KOPT-K1 (cell line): ENCODE measurements around the gene CDHR5.

Experiments used
- H3K27ac ChIP-seq: fragments of 200-600 bp; sonication (generic); 2 replicates; pipeline ENCODE4 v1.5.1; 2016; ENCODE audit warnings: antibody characterized with exemption, mild to moderate bottlenecking, low read depth, low read length; ENCODE audit not compliant: poor library complexity, severe bottlenecking
- H3K36me3 ChIP-seq: fragments of 200-600 bp; sonication (generic); 2 replicates; pipeline ENCODE4 v1.5.1; 2017; ENCODE audit warnings: antibody characterized with exemption, mild to moderate bottlenecking, low read length, moderate library complexity; ENCODE audit not compliant: insufficient read depth
- H3K9me3 ChIP-seq: fragments of 200-600 bp; sonication (generic); 2 replicates; pipeline ENCODE4 v1.5.1; 2017; ENCODE audit warnings: antibody characterized with exemption, low read length, mild to moderate bottlenecking; ENCODE audit not compliant: insufficient read depth, poor library complexity, severe bottlenecking

CDHR5 gene

DNA sequence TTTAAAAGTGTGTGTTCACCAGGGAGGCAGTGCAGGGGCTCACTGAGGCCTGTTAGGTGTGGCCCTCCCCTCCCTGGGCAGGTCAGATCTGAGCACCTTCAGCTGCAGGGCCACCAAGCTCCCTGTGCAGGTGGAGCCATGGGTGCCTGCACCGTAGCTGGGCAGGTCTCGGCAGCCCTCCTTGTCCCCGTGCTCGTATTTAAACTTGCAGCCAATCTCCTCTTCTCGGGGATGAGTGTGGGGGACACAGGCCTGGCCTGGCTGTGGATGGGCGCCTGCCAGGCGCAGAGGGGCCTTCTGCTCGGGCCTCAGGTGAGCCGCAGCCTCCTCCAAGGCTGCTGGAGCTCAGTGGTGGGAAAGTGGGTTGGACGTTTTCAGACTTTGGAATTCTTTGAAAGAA lies 29.4 kb downstream of the CDHR5 start:
- Histone ChIP-seq H3K36me3 (peaks cover 99% of the 10 kb centered on the region), H3K27ac (no peak overlapping the region)

DNA sequence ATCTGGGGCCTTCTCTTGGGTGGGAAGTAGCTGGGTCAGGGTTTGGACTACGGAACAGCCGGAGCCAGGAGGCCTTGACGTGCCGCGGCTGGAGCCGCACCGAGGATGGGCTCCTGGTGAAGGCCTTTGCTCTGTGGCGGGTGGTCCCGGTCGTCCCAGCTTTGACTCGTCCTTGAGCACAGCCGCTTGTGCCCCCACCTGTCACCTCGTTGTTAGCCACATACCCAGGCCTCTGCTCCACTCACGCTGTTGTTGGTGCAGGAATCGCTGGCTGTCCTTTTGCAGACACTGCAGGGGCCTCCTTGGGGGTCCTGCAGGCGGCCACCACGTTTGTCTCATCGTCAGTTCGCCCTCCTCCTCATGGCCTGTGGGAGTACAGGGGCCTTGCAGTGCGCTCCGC lies 31.4 kb downstream of the CDHR5 start:
- H3K36me3 ChIP-seq, result peaks cover 99% of the 10 kb centered on the region
- H3K9me3 ChIP-seq, result no peaks in the 10 kb centered on the region
- no peak overlapping the region for H3K27ac ChIP-seq

More for the DNA sequence above, 29.4 kb downstream of the CDHR5 start:
- H3K9me3 ChIP-seq, result no peaks in the 10 kb centered on the region

DNA sequence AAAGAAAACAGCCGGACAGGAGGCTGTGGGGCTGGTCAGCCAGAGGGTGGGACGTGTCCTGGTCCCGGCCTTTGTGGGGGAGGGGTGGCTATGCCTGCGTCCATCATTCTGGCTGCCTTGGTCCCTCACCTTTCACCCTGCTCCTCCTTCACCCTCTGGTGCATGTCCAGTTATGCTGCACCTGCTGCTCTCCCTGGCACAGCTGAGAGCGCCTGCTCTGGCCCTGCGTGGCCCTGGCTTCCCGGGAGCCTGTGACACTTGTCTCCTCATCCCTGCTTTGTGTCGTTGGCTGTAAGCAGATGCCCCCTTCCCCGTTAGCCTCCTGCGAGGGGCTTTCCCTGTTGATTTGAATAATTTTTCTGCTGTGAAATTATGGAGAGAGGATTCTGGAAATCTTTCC lies 31.8 kb downstream of the CDHR5 start:
- Histone ChIP-seq H3K9me3 (no peaks in the 10 kb centered on the region), H3K27ac (no peak overlapping the region), H3K36me3 (peaks cover 99% of the 10 kb centered on the region)

DNA sequence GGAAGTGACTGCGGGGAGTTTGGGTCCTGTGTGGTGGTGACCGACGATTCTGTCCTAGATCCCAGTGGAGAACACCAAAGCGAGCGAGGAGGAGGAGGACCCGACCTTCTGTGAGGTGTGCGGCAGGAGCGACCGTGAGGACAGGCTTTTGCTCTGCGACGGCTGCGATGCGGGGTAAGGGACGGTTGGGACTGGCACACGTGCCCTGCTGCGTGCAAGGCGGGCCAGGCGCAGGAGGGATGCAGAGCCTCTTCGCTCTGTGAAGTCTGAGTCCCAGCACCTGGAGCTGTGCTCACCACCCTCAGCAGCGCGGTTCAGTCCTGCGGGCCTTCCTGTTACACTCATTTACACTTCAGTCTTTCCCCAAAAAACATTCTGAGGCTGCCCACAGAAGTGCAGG lies 32.3 kb downstream of the CDHR5 start:
- H3K9me3 ChIP-seq, result no peaks in the 10 kb centered on the region
- peaks cover 99% of the 10 kb centered on the region for H3K36me3 ChIP-seq
- no peak overlapping the region for H3K27ac ChIP-seq

DNA sequence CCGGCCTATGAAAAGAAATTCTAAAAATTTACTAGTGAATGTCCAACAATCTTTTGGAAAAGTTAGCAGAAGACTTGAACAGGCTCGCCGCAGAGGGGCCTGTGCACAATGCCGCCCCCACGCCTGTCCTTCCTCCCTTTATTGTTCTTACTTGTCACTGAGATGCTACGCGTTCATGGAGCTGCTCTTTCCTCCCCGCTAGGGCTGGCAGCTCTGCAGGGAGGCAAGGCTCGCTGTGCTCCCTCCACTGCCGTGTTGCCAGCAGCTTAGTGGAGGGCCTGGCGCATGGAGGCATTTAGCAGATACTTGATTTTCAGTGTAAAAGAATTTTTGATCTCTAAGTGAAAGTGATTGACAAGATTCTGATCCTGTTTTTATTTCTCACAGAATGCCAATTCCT lies 33.8 kb downstream of the CDHR5 start:
- Histone ChIP-seq H3K27ac (no peak overlapping the region), H3K9me3 (no peaks in the 10 kb centered on the region), H3K36me3 (peaks cover 99% of the 10 kb centered on the region)

DNA sequence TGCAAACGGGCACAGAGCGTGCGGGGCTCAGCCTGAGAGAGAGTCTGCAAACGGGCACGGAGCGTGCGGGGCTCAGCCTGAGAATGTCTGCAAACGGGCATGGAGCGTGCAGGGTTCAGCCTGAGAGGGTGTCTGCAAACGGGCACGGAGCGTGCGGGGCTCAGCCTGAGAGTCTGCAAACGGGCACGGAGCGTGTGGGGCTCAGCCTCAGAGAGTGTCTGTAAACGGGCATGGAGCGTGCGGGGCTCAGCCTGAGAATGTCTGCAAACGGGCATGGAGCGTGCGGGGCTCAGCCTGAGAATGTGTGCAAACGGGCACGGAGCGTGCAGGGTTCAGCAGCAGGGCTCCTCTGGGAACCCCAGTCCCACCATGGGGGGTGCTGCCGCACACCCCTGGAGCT lies 35.0 kb downstream of the CDHR5 start:
- Histone ChIP-seq H3K27ac (no peak overlapping the region), H3K9me3 (no peaks in the 10 kb centered on the region), H3K36me3 (peaks cover 97% of the 10 kb centered on the region)

DNA sequence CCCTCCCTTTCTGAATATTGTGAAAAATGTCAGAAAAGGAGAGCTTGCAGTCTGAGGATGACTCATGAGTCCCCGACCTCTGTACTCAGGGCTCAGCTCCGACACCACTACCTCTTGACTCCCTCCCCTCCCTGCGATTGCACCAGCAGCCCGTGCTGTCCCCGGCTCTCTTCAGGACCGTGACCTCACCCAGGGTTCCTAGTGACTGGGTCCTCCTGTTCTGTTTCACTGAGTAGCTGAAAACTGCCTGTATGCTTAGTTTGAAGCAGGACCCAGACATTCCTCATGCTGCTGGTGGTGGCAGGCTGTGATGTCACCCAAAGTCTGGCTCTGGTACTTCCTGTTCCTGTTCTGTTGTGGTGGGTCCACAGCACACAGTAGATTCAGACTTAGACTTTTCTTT lies 36.8 kb downstream of the CDHR5 start:
- Histone ChIP-seq H3K27ac (no peak overlapping the region), H3K9me3 (no peaks in the 10 kb centered on the region), H3K36me3 (peaks cover 97% of the 10 kb centered on the region)

DNA sequence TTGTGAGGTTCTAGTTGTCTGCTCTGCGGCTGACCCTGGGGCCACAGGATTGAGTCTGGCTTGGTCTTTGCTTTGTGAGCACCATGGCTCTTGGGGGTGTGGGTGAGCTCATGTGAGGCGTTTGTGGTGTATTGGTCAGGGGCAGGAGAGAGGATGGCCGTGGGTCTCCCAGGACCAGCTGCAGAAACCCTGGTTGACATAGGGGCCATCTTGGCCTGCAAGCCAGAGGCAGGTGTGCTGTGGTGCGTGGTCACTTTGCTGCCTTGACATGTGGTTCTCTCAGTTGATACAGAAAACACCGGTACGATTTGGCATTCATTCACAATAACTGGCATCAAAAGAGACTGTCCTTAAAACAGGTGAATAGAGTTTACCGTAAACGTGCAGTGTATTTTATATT lies 37.2 kb downstream of the CDHR5 start:
- H3K36me3 ChIP-seq, result peaks cover 96% of the 10 kb centered on the region
- H3K27ac ChIP-seq, result no peak overlapping the region
- no peaks in the 10 kb centered on the region for H3K9me3 ChIP-seq

DNA sequence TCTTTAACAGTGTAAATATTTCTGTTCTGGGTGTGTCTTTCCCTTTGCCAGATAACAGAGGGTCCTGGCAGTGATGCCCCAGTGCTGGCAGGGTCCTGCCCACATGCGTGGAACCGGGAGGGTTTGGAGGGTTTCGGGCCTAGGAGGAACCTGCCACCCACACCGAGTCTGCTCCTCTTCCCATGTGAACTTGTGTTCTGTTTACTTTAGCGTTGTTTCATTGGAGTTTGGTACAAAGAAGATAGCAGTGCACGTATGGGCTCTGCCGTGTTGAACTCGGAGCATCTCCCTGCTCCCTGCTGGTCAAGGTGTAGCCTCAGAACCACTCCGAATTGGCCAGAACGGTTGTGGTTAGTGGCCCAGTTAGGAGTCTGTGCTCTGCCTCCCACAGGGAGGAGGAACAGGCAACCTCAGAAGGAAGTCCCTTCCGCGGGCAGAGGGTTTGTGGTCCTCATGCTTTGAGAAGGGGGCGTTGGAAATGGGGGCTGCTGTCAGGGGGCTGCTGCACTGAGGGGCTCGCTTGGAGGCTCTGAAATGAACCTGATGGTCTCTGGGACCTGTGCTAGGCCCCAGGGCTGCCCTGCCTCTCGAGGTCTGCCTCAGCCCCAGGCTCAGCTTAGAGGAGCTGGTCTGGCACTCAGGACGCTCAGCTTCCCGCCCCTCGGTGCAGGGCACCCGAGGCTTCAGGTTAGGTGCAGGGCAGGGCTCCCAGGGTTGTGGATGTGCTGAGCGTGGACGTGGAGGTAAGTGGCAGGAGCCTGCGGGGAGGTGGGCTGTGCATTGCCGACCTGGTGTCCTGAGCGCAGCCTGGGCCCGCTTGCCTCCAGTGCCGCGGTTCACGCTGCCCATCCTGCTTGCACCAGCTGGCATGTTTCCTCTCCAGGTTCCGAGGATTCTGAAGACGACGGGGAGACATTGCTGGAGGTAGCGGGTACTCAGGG lies 38.1 kb downstream of the CDHR5 start:
- no peaks in the 10 kb centered on the region for H3K9me3 ChIP-seq
- H3K36me3 ChIP-seq, result peaks cover 96% of the 10 kb centered on the region
- H3K27ac ChIP-seq, result no peak overlapping the region

DNA sequence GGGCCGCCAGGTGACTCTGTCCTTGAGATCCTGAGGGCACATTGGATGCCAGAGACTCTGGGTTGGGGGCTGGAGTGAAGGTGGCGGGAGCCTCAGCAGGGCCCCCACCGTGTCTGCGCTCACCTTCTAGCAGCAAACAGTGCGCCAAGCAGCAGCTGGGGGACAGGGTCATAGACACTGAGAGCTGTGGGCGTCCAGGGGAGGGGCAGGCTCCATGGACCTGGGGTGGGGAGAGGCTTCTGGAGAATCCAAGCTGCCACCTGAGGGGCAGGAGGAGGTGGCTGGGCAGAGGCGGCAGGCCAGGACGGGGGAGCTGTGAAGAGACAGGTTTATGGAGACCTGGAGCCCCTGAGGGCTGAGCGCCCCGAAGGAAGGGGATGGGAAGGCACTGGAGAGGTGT lies 40.5 kb downstream of the CDHR5 start:
- Histone ChIP-seq H3K27ac (no peak overlapping the region), H3K36me3 (peaks cover 89% of the 10 kb centered on the region)

DNA sequence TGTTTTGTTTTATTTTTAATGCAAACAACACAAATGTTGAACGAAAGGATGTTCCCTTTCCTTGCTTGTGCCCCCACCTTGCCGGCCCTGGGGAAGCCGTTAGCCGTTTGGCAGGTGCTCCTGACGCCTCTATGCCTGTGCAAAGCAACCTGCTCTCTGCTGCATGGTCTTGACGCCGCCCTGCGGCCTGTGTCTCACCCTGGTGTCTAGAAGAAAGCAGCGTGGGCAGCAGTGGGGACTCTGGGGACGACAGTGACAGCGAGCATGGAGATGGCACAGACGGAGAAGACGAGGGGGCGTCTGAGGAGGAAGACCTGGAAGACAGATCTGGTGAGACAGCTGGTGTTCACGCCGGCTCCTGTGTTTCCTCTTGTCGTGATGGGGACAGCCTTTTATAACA lies 43.0 kb downstream of the CDHR5 start:
- H3K27ac ChIP-seq, result no peak overlapping the region

More for the DNA sequence above, 40.5 kb downstream of the CDHR5 start:
- no peaks in the 10 kb centered on the region for H3K9me3 ChIP-seq

DNA sequence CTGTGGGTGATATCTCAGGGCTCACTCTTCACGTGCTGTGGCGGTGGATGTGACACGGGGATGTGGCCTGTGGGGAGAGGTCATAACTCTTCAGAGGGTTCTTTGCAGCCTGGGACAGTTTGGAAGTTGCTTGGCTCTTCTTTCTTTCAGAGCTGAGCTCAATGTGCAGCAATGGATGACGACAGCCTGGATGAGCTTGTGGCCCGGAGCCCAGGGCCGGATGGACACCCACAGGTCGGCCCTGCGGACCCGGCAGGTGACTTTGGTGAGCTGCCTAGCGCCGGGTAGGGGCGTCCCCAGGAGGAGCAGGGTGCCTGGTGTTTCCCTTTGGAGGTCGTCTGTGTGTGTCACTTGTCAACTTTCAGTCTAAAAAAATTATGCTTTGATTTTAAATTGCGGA lies 43.4 kb downstream of the CDHR5 start:
- Histone ChIP-seq H3K27ac (no peak overlapping the region), H3K36me3 (peaks cover 64% of the 10 kb centered on the region), H3K9me3 (no peaks in the 10 kb centered on the region)

More for the DNA sequence above, 43.0 kb downstream of the CDHR5 start:
- Histone ChIP-seq H3K36me3 (peaks cover 69% of the 10 kb centered on the region), H3K9me3 (no peaks in the 10 kb centered on the region)

DNA sequence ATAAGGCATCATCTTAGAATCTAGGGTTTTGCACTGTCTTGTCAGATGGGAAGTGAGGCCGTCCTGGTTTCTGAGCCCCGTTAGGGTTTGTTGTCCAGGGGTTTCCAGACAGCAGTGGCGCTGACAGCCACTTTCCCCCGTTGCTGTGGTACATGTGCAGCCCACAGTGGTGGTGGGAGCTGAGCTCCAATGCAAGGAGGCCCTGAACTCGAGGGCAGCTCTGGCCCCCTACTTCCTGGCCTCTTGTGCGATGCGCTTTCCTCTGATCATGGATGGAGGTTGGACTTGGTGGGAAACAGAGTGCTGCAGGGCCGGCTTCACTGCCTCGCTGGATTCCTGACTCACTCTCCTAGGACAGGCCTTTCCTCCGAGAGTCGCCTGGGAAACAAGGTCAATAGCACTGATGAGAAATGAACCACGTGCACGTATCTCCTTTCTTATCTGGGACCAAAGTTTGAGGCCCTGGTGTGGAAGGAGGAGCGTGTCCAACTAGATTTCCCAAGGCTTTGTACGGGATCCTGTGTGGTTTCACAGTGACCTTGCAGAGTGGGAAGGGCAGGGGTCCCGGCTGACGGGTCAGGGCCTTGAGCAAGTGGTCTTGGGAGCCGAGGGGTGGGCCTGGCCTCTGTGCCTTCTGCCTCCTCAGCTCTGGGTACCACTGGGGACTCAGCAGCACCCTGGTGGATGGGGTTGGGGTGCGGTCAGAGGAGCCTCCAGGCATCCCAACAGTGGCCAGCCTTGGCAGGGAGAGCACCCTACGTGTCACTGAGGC lies 44.7 kb downstream of the CDHR5 start:
- Histone ChIP-seq H3K27ac (peak overlapping the region; percentile 97), H3K9me3 (no peaks in the 10 kb centered on the region), H3K36me3 (peaks cover 54% of the 10 kb centered on the region)

DNA sequence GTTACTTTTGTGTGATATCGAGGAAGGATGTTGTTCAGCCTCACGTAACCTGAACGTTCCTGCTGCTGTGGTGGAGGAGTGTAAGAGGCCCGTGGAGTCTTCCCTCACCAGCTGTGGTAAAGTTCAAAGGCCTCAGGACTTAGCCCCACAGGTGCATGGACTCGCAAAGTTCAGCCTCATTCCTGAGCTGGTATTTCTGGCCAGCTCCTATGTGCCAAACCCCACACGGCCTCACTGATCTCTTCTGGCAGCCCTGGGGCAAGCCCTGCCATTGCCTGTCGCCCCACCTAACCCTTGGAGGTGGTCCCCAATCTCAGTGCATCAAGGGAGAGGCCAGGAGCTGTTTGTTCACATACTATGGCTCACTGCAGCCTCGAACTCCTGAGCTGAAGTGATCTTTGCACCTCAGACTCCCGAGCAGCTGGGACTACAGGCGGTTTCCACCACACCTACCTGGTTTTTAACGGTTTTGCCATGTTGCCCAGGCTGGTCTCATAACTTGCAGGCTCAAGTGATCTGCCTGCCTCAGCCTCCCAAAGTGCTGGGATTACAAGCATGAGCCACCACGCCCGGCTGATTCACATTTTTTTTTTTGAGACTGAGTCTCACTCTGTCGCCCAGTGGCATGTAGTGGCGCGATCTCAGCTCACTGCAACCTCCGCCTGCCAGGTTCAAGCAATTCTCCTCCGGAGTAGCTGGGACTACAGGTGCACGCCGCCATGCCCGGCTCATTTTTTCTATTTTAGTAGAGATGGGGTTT lies 46.3 kb downstream of the CDHR5 start:
- Histone ChIP-seq H3K27ac (peak overlapping the region; percentile 97), H3K9me3 (no peaks in the 10 kb centered on the region), H3K36me3 (peaks cover 38% of the 10 kb centered on the region)

DNA sequence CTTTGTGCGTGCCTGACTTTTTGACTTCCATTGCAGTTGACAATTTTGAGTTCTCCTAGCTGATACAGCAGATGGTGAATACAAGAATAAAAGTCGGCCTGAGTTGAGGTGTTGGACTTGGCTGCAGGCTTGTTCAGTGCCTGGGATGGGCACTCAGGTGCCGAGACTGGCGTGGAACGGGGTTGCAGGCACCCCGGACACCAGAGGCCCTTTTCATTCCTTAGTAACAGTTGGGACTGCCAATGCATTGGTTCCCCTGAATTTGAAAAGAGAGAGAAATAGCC lies 47.2 kb downstream of the CDHR5 start:
- Histone ChIP-seq H3K27ac (peak overlapping the region; percentile 97), H3K36me3 (peaks cover 30% of the 10 kb centered on the region), H3K9me3 (no peaks in the 10 kb centered on the region)
